Measurements from ENCODE around the gene TAC4.
A peak's percentile ranks its signal among the peaks of the same experiment; 100 is the strongest.

The TAC4 gene

GRCh38 chr17:49854126-49854525 lies 6.3 kb upstream of the TAC4 start:
- no peak overlapping the region for H3K4me3 ChIP-seq (ENCODE audit: control insufficient read depth, low read depth, low read length)
- DNase-seq (ENCODE audit: low read depth), result no peak
- TF ChIP-seq CTCF (conservative IDR thresholded peaks at IDR 0.05; ENCODE audit: control insufficient read depth, insufficient read depth, low read depth, low read length), result no peak

GRCh38 chr17:49853470-49854015 lies 5.7 kb upstream of the TAC4 start:
- no peak overlapping the region for H3K4me3 ChIP-seq (ENCODE audit: control insufficient read depth, low read depth, low read length)
- no peak for DNase-seq (ENCODE audit: low read depth)
- no peak for TF ChIP-seq CTCF (conservative IDR thresholded peaks at IDR 0.05; ENCODE audit: control insufficient read depth, insufficient read depth, low read depth, low read length)

- peak; percentile 68 for DNase-seq (ENCODE audit: low read depth)
- H3K4me3 ChIP-seq (ENCODE audit: control insufficient read depth, low read depth, low read length), result peak overlapping the region; percentile 56
- TF ChIP-seq CTCF (conservative IDR thresholded peaks at IDR 0.05; ENCODE audit: control insufficient read depth, insufficient read depth, low read depth, low read length), result peak; percentile 59
These were observed 3.8 kb upstream of the TAC4 start for GRCh38 chr17:49851387-49852291.

GRCh38 chr17:49850772-49851386 lies 3.0 kb upstream of the TAC4 start:
- no peak for TF ChIP-seq CTCF (conservative IDR thresholded peaks at IDR 0.05; ENCODE audit: control insufficient read depth, insufficient read depth, low read depth, low read length)
- no peak for DNase-seq (ENCODE audit: low read depth)
- peak overlapping the region; percentile 56 for H3K4me3 ChIP-seq (ENCODE audit: control insufficient read depth, low read depth, low read length)

GRCh38 chr17:49850218-49850610 lies 2.3 kb upstream of the TAC4 start:
- TF ChIP-seq CTCF (conservative IDR thresholded peaks at IDR 0.05; ENCODE audit: control insufficient read depth, insufficient read depth, low read depth, low read length), result no peak
- no peak overlapping the region for H3K4me3 ChIP-seq (ENCODE audit: control insufficient read depth, low read depth, low read length)
- no peak for DNase-seq (ENCODE audit: low read depth)

- H3K4me3 ChIP-seq (ENCODE audit: control insufficient read depth, low read depth, low read length), result no peak overlapping the region
- no peak for DNase-seq (ENCODE audit: low read depth)
- TF ChIP-seq CTCF (conservative IDR thresholded peaks at IDR 0.05; ENCODE audit: control insufficient read depth, insufficient read depth, low read depth, low read length), result no peak
These were observed 870 bp upstream of the TAC4 start for GRCh38 chr17:49848739-49849138.
